Epithelial cell of proximal tubule (primary cell): Measurements from ENCODE around the gene APPBP2. TPM values are rescaled to one million over a fixed set of nuclear protein-coding genes. Genes with fewer than 3 reads are reported as not detected.

Source experiments
- DNase-seq: peaks from one replicate; pipeline ENCODE4 v3.0.0-alpha.2; 2011; ENCODE audit warnings: low read depth
- H3K4me3 ChIP-seq: 2 replicates; pipeline ENCODE4 v1.5.1; 2011; ENCODE audit warnings: low read depth, mild to moderate bottlenecking, low read length
- total RNA-seq: library from RNA; depleted of rRNA; stranded (reverse); fragments of >200 nt; gene quantifications from 2 replicates; pipeline ENCODE4 v1.2.3, GENCODE V29; 2015
- TF ChIP-seq, protein P1 (sequence below): conservative IDR thresholded peaks from 2 replicates; pipeline ENCODE4 v1.5.1; 2012; ENCODE audit warnings: low read depth, mild to moderate bottlenecking, low read length

APPBP2 gene
- total RNA-seq, 1 donor from 2014 or later = 16.5 TPM

DNA sequence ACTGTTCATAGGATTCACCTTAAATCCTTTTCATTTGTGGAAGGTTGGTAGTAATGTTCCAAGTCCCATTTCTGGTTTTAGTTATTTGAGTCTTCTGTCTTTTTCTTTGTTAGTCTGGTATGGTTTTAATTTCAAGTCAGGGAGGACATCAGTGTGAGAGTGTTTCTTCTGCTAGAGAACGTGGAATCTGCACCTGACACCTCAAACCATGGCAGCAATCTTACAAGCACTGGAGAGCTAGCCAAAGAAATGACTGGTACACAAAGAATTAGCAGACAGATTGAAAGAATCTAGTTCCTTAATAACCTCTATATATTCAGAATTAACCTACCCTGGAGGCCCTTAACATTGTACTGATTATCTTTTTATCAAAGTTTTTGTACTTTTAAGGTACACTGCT is 53.6 kb downstream of the APPBP2 start:
- DNase-seq = no peak
- TF ChIP-seq, protein P1, sequence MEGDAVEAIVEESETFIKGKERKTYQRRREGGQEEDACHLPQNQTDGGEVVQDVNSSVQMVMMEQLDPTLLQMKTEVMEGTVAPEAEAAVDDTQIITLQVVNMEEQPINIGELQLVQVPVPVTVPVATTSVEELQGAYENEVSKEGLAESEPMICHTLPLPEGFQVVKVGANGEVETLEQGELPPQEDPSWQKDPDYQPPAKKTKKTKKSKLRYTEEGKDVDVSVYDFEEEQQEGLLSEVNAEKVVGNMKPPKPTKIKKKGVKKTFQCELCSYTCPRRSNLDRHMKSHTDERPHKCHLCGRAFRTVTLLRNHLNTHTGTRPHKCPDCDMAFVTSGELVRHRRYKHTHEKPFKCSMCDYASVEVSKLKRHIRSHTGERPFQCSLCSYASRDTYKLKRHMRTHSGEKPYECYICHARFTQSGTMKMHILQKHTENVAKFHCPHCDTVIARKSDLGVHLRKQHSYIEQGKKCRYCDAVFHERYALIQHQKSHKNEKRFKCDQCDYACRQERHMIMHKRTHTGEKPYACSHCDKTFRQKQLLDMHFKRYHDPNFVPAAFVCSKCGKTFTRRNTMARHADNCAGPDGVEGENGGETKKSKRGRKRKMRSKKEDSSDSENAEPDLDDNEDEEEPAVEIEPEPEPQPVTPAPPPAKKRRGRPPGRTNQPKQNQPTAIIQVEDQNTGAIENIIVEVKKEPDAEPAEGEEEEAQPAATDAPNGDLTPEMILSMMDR = no peak
- H3K4me3 ChIP-seq = no peak overlapping the region

DNA sequence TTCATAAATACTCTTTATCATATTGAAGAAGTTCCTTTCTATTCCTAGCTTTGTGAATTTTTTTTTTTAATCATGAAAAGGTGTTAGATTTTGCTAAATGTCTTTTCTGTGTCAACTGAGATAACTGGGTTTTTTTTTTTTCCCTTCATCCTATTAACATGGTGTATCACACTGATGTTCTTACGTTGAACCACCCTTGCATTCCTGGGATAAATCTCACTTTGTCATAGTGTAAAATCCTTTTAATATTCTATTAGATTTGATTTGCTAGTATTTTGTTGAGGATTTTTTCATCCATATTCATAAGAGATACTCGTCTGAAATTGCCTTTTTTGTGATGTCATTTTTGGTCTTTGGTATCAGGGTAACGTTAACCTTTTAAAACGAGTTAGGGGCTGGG is 54.6 kb downstream of the APPBP2 start:
- no peak for DNase-seq
- H3K4me3 ChIP-seq = no peak overlapping the region
- TF ChIP-seq, protein P1 = no peak

DNA sequence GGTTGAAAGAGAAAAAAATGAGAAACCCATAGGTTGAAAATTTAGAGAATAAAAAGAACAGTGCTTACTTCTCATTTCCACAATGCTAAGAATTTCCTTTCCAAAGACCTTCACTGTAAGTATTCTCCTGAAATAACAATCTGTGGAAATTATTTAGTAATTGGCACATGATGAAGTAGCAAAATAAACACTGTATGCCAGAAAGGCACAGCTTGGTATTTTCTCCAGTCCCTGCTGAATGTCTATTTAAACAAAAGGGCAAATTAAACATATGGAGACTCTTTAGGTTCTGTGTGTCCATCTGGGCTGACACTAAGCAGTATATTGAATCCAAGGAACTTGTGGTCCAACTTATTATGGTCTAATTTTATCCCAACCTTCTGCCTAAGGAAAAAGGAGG is 57.7 kb downstream of the APPBP2 start:
- no peak overlapping the region for H3K4me3 ChIP-seq
- DNase-seq = no peak
- TF ChIP-seq, protein P1 = no peak

DNA sequence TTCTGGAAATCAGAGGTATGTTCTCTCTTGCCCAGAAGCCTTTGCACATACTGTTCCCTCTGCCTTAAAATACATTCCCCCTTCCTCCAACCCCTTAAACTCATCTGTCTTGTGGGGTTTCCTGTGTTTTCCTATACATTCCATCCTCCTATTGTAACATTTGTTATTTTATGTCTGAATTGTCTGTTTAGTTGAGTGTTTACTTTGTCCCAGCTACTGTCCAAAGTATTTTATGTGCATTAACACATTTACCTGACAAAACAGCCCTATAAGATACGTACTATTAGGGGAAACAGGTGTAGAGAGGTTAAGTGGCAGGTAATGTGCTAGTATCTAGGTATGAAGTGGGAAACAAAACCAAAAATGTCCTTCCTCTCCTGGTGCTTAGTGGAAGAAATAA is 61.7 kb downstream of the APPBP2 start:
- H3K4me3 ChIP-seq = no peak overlapping the region
- no peak for DNase-seq
- TF ChIP-seq, protein P1 = no peak

DNA sequence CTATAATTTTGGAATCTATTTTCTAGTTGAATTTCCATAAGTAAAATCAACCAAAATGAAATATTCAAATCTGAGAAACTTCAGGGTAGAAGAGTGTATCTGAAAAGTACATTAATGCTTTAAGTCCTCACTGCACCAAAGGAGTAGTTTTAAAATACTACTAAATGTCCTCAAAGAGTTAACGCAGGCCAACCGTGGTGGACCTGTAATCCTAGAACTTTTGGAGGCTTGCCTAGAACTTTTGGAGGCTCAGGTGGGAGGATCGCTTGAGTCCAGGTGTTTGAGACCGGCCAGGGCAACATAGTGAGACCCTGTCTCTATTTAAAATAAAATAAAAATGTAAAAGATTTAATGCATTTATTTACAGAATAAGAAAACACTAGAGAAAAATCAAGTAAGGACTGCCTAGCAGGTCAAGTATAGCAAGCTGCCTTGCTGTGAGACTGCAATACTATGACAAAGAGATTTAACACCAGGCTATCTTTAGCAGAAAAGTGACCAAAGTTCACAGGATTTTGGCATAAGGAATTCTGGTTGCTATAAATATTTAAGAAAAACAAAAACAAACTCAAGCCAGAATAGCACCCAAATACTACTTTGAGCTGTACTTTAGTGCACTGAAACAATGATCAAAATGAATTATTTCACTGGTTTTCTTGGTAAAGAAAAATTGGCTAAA is 62.7 kb downstream of the APPBP2 start:
- no peak overlapping the region for H3K4me3 ChIP-seq
- TF ChIP-seq, protein P1 = no peak
- no peak for DNase-seq

DNA sequence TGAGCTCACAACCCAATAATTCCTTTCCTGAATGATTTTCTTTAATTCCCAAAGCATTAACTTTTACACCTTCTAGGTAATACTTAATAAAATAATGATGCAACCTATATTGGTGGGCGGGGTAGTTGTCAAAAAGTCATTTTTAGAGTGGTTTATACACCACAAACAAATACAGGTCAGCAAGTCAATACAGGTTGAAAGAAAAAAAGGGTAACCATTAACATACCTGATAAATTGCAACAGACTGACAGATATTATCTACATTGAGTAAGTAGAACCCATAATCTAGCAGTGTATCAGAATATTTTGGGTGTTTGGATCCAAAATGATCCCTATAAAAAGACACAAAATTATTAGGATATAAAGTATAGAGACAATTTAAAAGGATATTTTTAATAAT is 64.5 kb downstream of the APPBP2 start:
- DNase-seq = no peak
- no peak overlapping the region for H3K4me3 ChIP-seq
- TF ChIP-seq, protein P1 = no peak

DNA sequence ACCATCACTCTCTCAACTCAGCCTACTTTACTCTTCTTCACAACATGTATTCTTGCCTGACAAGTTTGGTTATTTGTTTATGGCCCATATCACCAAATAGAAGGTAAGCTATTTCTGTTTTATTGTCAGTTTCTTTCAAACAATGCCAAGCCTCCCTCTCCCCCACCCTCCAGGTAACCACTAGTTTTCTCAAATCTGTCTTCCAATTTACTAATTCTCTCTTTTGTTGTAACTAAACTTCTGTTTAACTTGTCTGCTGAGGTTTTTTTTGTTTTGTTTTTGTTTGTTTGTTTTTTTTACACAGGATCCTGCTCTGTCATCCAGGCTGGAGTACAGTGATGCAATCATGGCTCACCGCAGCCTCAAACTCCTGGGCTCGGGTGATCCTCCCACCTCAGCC is 68.9 kb downstream of the APPBP2 start:
- DNase-seq = no peak
- H3K4me3 ChIP-seq = no peak overlapping the region
- TF ChIP-seq, protein P1 = no peak
